HEK293T (cell line): ENCODE data around the gene ZFPM1.
"Not testable (repeated sequence)": the region's sequence is repeated elsewhere in the genome, so short reads cannot be mapped to it uniquely, and the experiment has no call there.

ENCODE experiments used
- CTCF ChIA-PET: fragments of 350-600 bp; formaldehyde crosslinking; extraction: SDS; loops from one replicate; lab custom pipeline; 2021; ENCODE audit warnings: antibody characterized with exemption, inconsistent platforms; lab: Yijun Ruan, JAX
- POLR2A ChIA-PET: fragments of 350-600 bp; formaldehyde crosslinking; extraction: SDS; loops from one replicate; lab custom pipeline; 2020; ENCODE audit warnings: antibody characterized with exemption, inconsistent platforms; lab: Yijun Ruan, JAX
- DNase-seq: peaks from one replicate; pipeline ENCODE4 v3.0.0; 2012; ENCODE audit warnings: mixed read lengths; ENCODE audit errors: extremely low spot score
- ARNT ChIP-seq: fragments of 450-650 bp; IDR thresholded peaks from 2 replicates; pipeline ENCODE4 v1.6.1; 2017; ENCODE audit warnings: mild to moderate bottlenecking
- BHLHE40 ChIP-seq: fragments of 450-650 bp; IDR thresholded peaks from 2 replicates; pipeline ENCODE4 v1.6.1; 2016; ENCODE audit warnings: mild to moderate bottlenecking, moderate library complexity, borderline replicate concordance
- CTBP1 ChIP-seq: fragments of 450-650 bp; IDR thresholded peaks from 2 replicates; pipeline ENCODE4 v1.6.1; 2016; ENCODE audit warnings: borderline replicate concordance
- ELF4 ChIP-seq: fragments of 450-650 bp; IDR thresholded peaks from 2 replicates; pipeline ENCODE4 v1.6.1; 2017; ENCODE audit warnings: antibody characterized with exemption
- FOXA1 ChIP-seq: fragments of 450-650 bp; IDR thresholded peaks from 2 replicates; pipeline ENCODE4 v1.6.1; 2016; ENCODE audit warnings: mild to moderate bottlenecking
- FOXK2 ChIP-seq: fragments of 450-650 bp; IDR thresholded peaks from 2 replicates; pipeline ENCODE4 v1.6.1; 2016; ENCODE audit warnings: mild to moderate bottlenecking
- FOXM1 ChIP-seq: fragments of 450-650 bp; IDR thresholded peaks from 2 replicates; pipeline ENCODE4 v1.6.1; 2017; ENCODE audit warnings: mild to moderate bottlenecking, borderline replicate concordance
- HDGF ChIP-seq: fragments of 450-650 bp; IDR thresholded peaks from 2 replicates; pipeline ENCODE4 v1.6.1; 2017; ENCODE audit warnings: antibody characterized with exemption, borderline replicate concordance
- L3MBTL2 ChIP-seq: fragments of 450-650 bp; conservative IDR thresholded peaks from 2 replicates; pipeline ENCODE4 v1.6.1; 2016; ENCODE audit warnings: mild to moderate bottlenecking
- LEF1 ChIP-seq: fragments of 450-650 bp; IDR thresholded peaks from 2 replicates; pipeline ENCODE4 v1.6.1; 2017; ENCODE audit warnings: mild to moderate bottlenecking, borderline replicate concordance
- NFRKB ChIP-seq: fragments of 450-650 bp; IDR thresholded peaks from 2 replicates; pipeline ENCODE4 v1.6.1; 2016; ENCODE audit warnings: mild to moderate bottlenecking, moderate library complexity
- PKNOX1 ChIP-seq: fragments of 450-650 bp; IDR thresholded peaks from 2 replicates; pipeline ENCODE4 v1.6.1; 2016
- SP1 ChIP-seq: fragments of 450-650 bp; IDR thresholded peaks from 2 replicates; pipeline ENCODE4 v1.6.1; 2017
- SUZ12 ChIP-seq: fragments of 450-650 bp; IDR thresholded peaks from 2 replicates; pipeline ENCODE4 v1.6.1; 2016; ENCODE audit warnings: mild to moderate bottlenecking
- TARDBP ChIP-seq: fragments of 450-650 bp; IDR thresholded peaks from 2 replicates; pipeline ENCODE4 v1.6.1; 2016
- ZNF384 ChIP-seq: fragments of 450-650 bp; IDR thresholded peaks from 2 replicates; pipeline ENCODE4 v1.6.1; 2016

ZFPM1 gene

GRCh38 chr16:88407807-88408206 lies 45.3 kb upstream of the ZFPM1 start:
- ChIA-PET CTCF (no interaction called here), POLR2A (no interaction called here)
- TF ChIP-seq ZNF384 (no peak), HDGF (no peak), NFRKB (no peak), ARNT (no peak), PKNOX1 (no peak), SUZ12 (no peak), FOXK2 (no peak), L3MBTL2 (no peak), LEF1 (no peak), TARDBP (no peak), BHLHE40 (no peak), ELF4 (no peak), FOXA1 (no peak), SP1 (no peak), FOXM1 (no peak)
- no peak for DNase-seq

GRCh38 chr16:88408561-88409142 lies 44.4 kb upstream of the ZFPM1 start:
- no peak for DNase-seq
- ChIA-PET POLR2A (no interaction called here), CTCF (no interaction called here)
- TF ChIP-seq FOXM1 (no peak), SUZ12 (no peak), FOXA1 (no peak), NFRKB (no peak), PKNOX1 (no peak), HDGF (no peak), LEF1 (no peak), SP1 (no peak), CTBP1 (no peak), BHLHE40 (no peak), L3MBTL2 (no peak), ZNF384 (no peak), FOXK2 (no peak), ELF4 (no peak), ARNT (no peak), TARDBP (no peak)

- DNase-seq: no peak
- CTCF ChIA-PET: no interaction called here
- POLR2A ChIA-PET: no interaction called here
- TF ChIP-seq BHLHE40: no peak
- TF ChIP-seq CTBP1: no peak
- TF ChIP-seq TARDBP: no peak
- TF ChIP-seq ELF4: no peak
- TF ChIP-seq ZNF384: no peak
- no peak for TF ChIP-seq NFRKB
- TF ChIP-seq ARNT: no peak
- no peak for TF ChIP-seq PKNOX1
- TF ChIP-seq L3MBTL2: no peak
- TF ChIP-seq FOXA1: no peak
- no peak for TF ChIP-seq LEF1
Measured at GRCh38 chr16:88409296-88410065, 43.6 kb upstream of the ZFPM1 start.

- POLR2A ChIA-PET, DNase-seq, CTCF ChIA-PET: not testable (repeated sequence)
Measured at GRCh38 chr16:88410297-88410968, 42.6 kb upstream of the ZFPM1 start.

GRCh38 chr16:88411951-88412576 lies 41.0 kb upstream of the ZFPM1 start:
- ChIA-PET POLR2A (no interaction called here), CTCF (no interaction called here)
- TF ChIP-seq FOXM1 (peak; percentile 93), SUZ12 (no peak)
- DNase-seq: no peak

GRCh38 chr16:88412766-88413165 lies 40.3 kb upstream of the ZFPM1 start:
- DNase-seq: no peak
- TF ChIP-seq FOXK2: no peak
- ChIA-PET POLR2A (no interaction called here), CTCF (no interaction called here)
